ENCODE data around the gene FNDC3B. TPM values are rescaled to one million over a fixed set of nuclear protein-coding genes. Genes with fewer than 3 reads are reported as not detected.

The FNDC3B gene
- polyA plus RNA-seq, 2 of the 4 experiments (the other 2 are of a cell fraction): 29.5 to 33.6 TPM

- CTCF ChIA-PET: interaction anchor here (1.2 to 1.4 kb wide), 2 partner anchors 10 to 19 kb away, joined by 3 read pairs; no protein-coding TSS in a partner anchor
- WGBS (ENCODE audit: missing lambda C conversion rate): 1% methylated on average over 7 of the region's 7 CpGs
- no peak for FAIRE-seq
- Histone ChIP-seq H3K4me3 (no peak overlapping the region; the same call in 2 of the 3 replicates), H3K4me1 (peaks cover 92% of the 10 kb centered on the region), H3K27ac (peak overlapping the region; percentile 98), H3K9me3 (peaks cover 15% of the 10 kb centered on the region; the same call in 2 of the 3 replicates), H3K4me2 (peak overlapping the region; percentile 81)
- POLR2A ChIA-PET: interaction anchor here (0.6 to 3.0 kb wide), 3 partner anchors 10 to 499 kb away, joined by 7 to 24 read pairs (median 7); no protein-coding TSS in a partner anchor
- DNase-seq (ENCODE audit: low read depth in 1 of 2, low spot score in 1 of 2): peak; percentile 49 to 94
- peak; percentile 82 to 91 for ATAC-seq
- TF ChIP-seq JUNB (IDR thresholded peaks at IDR 0.05) (peak; percentile 94), FOSL2 (IDR thresholded peaks at IDR 0.05) (peak; percentile 62), FOSL2 (CRISPR knock-in tag; IDR thresholded peaks at IDR 0.05) (peak; percentile 76), RARB (CRISPR knock-in tag; IDR thresholded peaks at IDR 0.05) (no peak; the same call in 1 of the 2 replicates), CEBPB (IDR thresholded peaks at IDR 0.05) (peak; percentile 96 to 99), CBX2 (IDR thresholded peaks at IDR 0.05; ENCODE audit: borderline replicate concordance, low read depth) (no peak), PBX3 (IDR thresholded peaks at IDR 0.05) (peak; percentile 33; the same call in 1 of the 2 replicates), EHMT2 (IDR thresholded peaks at IDR 0.05; ENCODE audit: low read depth) (no peak), HOXB5 (CRISPR knock-in tag; IDR thresholded peaks at IDR 0.05) (peak; percentile 90), MYC (IDR thresholded peaks at IDR 0.05; ENCODE audit: borderline replicate concordance, low read length) (no peak), HOXB13 (CRISPR knock-in tag; IDR thresholded peaks at IDR 0.05; ENCODE audit: low read depth) (no peak), ZSCAN20 (CRISPR knock-in tag; IDR thresholded peaks at IDR 0.05) (no peak), RFX5 (IDR thresholded peaks at IDR 0.05) (no peak), NPAS2 (CRISPR knock-in tag; IDR thresholded peaks at IDR 0.05; ENCODE audit: borderline replicate concordance) (no peak), HES2 (IDR thresholded peaks at IDR 0.05) (peak; percentile 81), PHF8 (IDR thresholded peaks at IDR 0.05; ENCODE audit: borderline replicate concordance, low read depth) (no peak), POLR2AphosphoS2 (conservative IDR thresholded peaks at IDR 0.05; ENCODE audit: low read length) (no peak), EP300 (IDR thresholded peaks at IDR 0.05) (peak; percentile 97 to 98; a peak in 4 of 5 replicates), ZNF302 (CRISPR knock-in tag; IDR thresholded peaks at IDR 0.05) (no peak), ELK1 (IDR thresholded peaks at IDR 0.05; ENCODE audit: low read depth, low read length) (no peak), KDM1A (IDR thresholded peaks at IDR 0.05; ENCODE audit: low read depth) (no peak), ESRRA (IDR thresholded peaks at IDR 0.05; ENCODE audit: borderline replicate concordance, low read length) (no peak), SMC3 (IDR thresholded peaks at IDR 0.05) (peak; percentile 12; the same call in 1 of the 3 replicates), ZFP36 (IDR thresholded peaks at IDR 0.05; ENCODE audit: borderline replicate concordance, partially characterized antibody) (no peak), E2F6 (IDR thresholded peaks at IDR 0.05; ENCODE audit: borderline replicate concordance, low read depth) (no peak), CHD4 (IDR thresholded peaks at IDR 0.05; ENCODE audit: borderline replicate concordance) (no peak), HMGXB4 (CRISPR knock-in tag; IDR thresholded peaks at IDR 0.05; ENCODE audit: borderline replicate concordance) (no peak), HDAC2 (IDR thresholded peaks at IDR 0.05) (no peak), MAX (IDR thresholded peaks at IDR 0.05) (peak; percentile 86), TFCP2L1 (CRISPR knock-in tag; IDR thresholded peaks at IDR 0.05) (no peak), POLR2A (IDR thresholded peaks at IDR 0.05; ENCODE audit: low read length) (no peak), MAZ (IDR thresholded peaks at IDR 0.05; ENCODE audit: borderline replicate concordance, low read depth, low read length) (no peak), RCOR1 (IDR thresholded peaks at IDR 0.05; ENCODE audit: low read depth, low read length) (no peak), BHLHE40 (IDR thresholded peaks at IDR 0.05; ENCODE audit: low read depth, low read length) (no peak)
Observed at GRCh38 chr3:172140499-172141391, 101.4 kb downstream of the FNDC3B start.

Measured in A549 (cell line).